ENCODE measurements around the gene VASH1.

- TF ChIP-seq POLR2A (IDR thresholded peaks at IDR 0.05) (no peak), CTCF (IDR thresholded peaks at IDR 0.05) (no peak), POLR2AphosphoS5 (IDR thresholded peaks at IDR 0.05) (no peak), EP300 (IDR thresholded peaks at IDR 0.05) (no peak)
Measured at GRCh38 chr14:76756371-76756750, 4.9 kb upstream of the VASH1 start.

All from sigmoid colon (tissue), 4 donors.